WI38 (cell line): Measurements from ENCODE around the gene SPANXA1.
"Not testable (repeated sequence)": the region's sequence is repeated elsewhere in the genome, so short reads cannot be mapped to it uniquely, and the experiment has no call there.

Experiments
- H3K4me3 ChIP-seq: 2 replicates; pipeline ENCODE4 v1.5.1; 2011; ENCODE audit warnings: low read depth, mild to moderate bottlenecking, control low read depth, low read length
- CTCF ChIP-seq: IDR thresholded peaks from 2 replicates; pipeline ENCODE4 v1.5.1; 2012; ENCODE audit warnings: low read depth, mild to moderate bottlenecking, control low read depth, low read length

Gene SPANXA1

DNA sequence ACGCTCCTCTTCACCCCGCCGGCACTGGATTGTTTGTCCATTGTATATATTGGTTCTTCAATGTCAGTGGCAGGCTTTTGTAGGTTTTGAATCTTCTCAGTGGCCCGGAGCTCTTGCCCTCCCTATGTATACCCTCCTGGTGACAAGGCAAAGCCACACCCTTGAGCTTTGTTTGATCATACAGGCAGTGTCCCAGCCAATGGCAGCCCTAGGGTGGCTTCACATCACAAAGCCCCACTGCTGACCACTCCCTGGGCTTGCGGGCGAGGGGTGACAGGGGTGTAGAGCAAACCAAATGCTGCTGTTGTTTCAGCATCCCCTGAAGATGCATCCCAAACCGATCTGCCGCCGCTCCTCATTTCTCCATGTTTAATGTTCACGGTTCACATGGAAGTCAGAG lies at the start of gene SPANXA1:
Gene SPANXA1 (minus strand): TSS at position 101 of the 400 bp plus-strand sequence. CDS start 60 bp downstream, at position 41.
- not testable (repeated sequence) for H3K4me3 ChIP-seq

DNA sequence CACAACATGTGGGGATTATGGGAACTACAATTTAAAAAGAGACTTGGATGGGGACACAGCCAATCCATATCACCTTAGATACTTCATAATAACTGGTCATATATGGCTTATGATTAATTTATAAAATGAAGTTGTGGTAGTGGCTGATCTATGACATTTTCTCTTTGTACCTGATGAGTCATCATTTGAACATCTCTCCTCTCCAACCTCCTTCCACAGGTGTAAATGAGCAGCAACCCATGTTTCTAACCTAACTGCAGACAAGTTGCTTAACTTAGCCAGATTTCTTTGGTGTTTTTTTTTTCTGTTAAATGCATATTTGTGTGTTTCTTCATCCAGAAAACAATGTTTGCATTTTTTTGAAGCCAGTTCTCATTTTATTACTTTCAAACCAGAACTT lies 47.6 kb upstream of the SPANXA1 start:
- H3K4me3 ChIP-seq: no peak overlapping the region
- no peak for TF ChIP-seq CTCF

GRCh38 chrX:141619336-141619735 lies 34.8 kb upstream of the SPANXA1 start:
- no peak for TF ChIP-seq CTCF
- no peak overlapping the region for H3K4me3 ChIP-seq

GRCh38 chrX:141609111-141609510 lies 24.6 kb upstream of the SPANXA1 start:
- no peak for TF ChIP-seq CTCF
- no peak overlapping the region for H3K4me3 ChIP-seq

- H3K4me3 ChIP-seq: not testable (repeated sequence)
Observed at GRCh38 chrX:141589408-141589807, 4.9 kb upstream of the SPANXA1 start, which contains the start of gene SPANXA2. Gene SPANXA2 (plus strand): TSS chrX:141589708. CDS start chrX:141589768, 60 bp downstream.

- H3K4me3 ChIP-seq: not testable (repeated sequence)
Observed at GRCh38 chrX:141542551-141542950, 42.0 kb downstream of the SPANXA1 start.
